Tongue (tissue), 2 donors: ENCODE measurements around the gene AAK1. TPM values are rescaled to one million over a fixed set of nuclear protein-coding genes. Genes with fewer than 3 reads are reported as not detected.
"Not testable (repeated sequence)": the region's sequence is repeated elsewhere in the genome, so short reads cannot be mapped to it uniquely, and the experiment has no call there.

Source experiments
- DNase-seq: peaks from one replicate; pipeline ENCODE4 v3.0.0-alpha.2; 2015
- total RNA-seq: library from RNA; depleted of rRNA; stranded (reverse); fragments of >200 nt; gene quantifications from one replicate; pipeline ENCODE4 v1.2.3, GENCODE V29; 2014

AAK1 gene
- total RNA-seq, 1 donor from 2014 or later = 30.2 TPM

DNA sequence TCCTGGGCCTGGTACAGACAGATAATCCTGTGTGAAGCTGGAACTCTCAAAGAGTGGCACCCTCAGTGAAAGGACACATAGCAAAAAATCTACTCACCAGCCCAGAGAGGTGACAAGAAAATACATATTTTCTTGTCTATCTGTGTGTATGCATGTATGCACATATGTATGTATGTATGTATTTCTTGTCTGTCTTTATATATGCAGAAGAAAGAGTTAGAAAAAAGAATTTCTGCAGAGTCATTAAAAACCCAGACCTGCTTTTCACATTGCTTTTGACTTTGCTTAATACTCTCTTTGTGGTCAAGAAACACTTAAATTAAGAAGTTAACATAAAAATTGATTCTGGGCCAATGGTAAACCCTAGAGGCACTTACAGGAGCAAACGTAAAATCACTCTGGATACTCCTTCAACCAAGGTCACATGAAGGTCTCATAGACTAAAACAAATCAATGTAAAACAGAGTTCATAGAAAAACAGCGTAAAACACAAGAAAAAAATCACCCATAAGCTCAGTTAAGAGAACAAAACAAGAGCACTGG lies 16.5 kb upstream of the AAK1 start:
- no peak for DNase-seq

DNA sequence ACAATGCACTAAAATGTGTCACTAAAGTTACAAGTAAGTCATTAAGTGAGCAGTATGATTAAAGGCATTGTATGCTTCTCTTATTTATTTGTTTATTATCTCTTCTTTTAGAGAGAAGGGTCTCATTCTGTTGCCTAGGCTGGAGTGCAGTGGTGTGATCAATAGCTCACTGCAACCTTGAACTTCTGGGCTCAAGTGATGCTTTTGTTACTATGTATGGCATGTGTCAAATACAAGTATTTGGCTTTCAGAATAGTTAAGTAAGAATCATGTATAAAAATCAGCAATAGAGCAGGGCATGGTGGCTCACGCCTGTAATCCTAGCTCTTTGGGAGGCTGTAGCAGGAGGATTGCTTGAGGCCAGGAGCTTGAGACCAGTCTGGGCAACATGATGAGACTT lies 15.8 kb upstream of the AAK1 start:
- DNase-seq = no peak

DNA sequence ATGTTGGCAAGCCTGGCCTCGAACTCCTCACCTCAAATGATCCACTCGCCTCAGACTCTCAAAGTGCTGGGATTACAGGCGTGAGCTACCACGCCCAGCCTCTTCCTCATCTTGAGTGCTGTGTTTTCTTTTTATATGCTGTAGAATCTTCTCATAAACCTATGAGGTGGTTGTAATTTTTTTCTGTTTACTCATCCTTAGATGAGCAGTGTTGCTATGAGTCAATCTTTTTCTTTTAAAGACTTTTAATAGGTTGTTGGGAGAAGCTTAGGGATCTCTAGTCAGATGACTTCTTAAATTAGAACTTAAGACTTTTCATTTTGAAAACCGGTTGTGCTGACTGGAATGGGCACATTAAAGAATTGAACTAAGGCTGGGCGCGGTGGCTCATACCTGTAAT lies 8.7 kb upstream of the AAK1 start:
- no peak for DNase-seq

DNA sequence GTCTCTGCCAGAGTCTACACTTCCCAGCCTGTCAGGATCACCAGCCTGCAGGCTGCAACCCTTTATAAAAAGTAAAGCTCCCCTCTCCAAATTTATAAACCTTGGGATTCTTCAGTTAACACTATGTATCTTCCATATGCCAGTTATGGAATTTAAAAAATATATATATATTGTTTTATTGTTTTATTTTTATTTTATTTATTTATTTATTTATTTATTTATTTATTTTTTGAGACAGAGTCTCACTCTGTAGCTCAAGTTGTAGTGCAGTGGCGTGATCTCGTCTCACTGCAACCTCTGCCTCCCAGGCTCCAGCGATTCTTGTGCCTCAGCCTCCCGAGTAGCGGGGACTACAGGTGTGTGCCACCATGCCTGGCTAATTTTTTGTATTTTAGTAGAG lies 3.7 kb upstream of the AAK1 start:
- not testable (repeated sequence) for DNase-seq

DNA sequence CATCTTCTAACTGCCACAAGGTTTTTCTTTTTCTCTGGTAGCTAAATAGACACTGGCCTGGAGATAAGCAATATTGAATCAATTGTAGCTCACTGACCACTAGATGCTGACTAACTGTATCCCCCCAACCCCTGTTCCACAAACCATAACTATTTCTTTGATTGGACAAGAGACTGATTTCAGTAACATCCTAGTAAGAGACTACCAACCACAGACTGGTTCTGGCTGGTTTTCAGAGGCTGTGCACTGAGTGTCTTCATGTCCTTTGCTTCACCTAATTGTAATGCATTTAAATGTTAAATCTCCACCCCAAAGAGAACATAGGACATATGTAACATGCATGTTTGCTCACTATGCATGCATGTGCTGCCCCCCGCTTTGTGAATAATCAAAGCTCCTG lies 3.2 kb upstream of the AAK1 start:
- DNase-seq = no peak

DNA sequence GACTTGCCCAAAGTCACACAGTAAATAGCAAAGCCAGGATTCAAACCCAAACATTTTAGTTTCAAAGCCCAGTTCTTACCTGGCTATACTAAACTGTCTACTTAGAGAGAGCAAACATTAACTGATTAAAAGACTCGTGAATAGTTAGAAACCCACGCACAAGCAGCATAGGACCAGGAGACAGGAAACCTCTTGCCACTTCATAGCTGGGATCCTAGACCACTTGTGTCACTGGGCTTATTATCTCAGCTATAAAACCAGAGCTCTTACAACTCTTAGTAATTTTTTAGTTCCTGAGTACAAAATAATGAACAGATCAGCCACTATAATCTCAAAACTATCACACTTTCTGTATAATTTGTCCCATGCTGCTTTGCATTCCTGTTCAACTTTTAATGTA lies 2.4 kb upstream of the AAK1 start:
- DNase-seq = no peak

DNA sequence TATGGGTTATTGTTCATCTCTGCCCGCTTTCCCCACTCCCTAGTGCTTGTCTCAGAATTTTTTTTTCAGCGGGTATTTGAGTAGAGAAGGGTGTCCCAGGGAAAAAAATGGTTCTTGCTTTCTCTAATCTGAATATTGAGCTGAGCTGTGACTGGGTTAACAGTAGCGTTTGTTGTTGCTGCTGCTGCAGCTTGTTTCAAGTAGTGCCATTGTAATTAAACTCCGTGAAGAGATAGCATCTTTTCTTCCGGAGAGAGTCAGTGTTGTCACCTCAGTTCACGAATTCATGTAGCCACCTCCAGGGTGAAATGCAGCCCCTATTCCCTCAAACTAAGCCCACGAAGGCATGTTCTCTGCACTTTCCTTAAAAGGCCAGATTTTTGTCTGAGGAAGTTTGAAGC lies 1.5 kb upstream of the AAK1 start:
- no peak for DNase-seq

DNA sequence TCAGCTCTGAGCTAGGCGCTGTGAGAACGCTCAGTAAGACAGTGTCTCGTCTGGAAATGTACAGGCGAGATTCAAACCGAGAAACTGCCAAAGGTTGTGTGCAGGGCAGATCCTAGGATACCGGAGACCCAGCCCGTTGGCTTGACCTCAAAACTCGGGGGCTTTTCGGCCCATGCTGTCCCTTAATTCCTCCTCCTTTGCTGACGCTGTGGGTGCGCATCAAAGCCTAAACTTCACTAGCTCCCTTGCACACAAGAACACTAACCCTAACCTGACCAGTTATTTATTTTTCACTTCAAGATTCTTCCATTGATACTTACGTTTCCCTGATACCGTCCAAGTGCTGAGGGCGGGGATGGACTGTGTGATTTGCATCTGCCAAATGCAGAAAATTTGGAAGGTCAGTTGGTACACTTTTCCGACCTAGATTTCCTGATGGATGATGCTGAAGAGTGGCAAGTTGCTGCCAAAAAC lies 1.0 kb upstream of the AAK1 start:
- DNase-seq = no peak

DNA sequence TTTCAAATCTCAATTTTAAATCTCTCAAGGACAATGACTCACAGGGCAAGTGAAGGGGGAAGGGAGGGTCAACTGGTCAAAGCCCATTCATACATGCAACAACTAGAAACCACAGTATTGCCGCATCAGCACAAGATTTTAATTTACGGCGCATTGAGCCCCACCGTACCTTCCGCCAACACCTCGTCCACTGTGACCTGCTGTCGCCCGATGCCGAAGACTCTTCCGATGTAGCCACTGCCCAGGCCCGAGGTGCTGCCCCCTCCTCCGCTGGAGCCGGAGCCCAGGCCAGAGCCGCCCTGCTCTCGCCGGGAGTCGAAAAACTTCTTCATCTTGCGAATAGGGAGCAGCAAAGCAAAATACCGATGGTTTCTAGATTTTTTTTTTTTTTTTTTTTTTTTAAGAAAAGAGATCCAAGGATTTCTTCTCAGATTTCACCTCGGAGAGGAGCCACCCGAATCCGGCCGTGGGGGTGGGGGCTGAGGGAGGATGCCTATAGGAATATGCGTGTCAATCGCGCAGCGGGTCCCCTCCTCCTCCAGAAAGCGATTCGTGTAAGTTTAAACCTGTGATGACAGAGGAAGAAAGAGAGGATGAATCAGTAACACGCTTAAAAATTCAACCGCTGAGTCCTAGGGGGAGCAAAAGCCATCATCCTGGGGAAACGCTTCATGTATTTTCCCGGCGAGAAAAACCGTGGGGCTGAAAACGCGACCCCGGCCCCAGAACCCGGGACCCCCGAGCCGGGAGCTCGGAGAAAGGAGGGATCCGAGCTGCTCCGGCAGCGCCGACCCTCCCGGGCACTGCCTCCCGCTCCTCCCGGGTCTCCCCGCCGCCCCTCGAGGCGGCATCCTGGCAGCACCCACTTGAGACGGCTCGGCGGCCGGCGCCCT lies 584 bp downstream of the AAK1 start:
- peak; percentile 85 for DNase-seq

DNA sequence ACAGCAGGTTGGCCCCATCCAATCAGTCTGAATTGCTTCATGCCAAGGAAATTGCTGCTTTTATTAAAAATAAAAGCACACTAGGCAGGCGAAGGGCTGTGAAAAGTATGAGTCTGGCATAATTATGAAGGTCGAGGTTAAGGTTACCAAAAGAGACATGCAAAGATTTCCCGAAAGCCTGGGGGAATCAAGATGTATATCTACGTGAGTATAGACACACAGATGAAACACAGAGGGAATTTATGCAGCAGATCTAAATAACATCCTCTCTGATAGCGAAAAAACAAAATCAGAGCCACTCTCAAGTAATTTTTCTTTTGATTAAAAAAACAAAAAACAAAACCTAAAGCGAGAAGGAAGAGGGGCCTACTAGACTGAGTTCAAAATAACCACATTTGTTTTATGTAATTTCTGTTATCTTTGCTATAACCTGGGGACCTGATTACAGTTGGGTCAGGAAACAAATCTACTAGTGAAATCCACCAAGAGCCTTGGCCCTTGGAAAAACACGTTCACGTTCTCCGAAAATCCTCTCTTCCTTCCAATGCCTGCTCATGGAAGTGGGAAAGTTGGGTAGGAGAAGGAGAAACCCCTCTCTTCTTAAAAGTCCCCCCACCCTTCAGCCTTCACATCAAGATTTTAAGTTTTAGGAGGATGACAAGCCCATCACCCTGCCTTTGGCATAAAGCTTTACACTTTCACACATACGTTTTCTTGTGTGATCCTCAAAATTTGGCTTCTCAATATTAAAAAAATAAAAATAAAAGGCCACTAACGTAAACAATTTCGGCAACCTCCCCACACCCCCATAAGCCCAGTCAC lies 1.4 kb downstream of the AAK1 start:
- DNase-seq = no peak

DNA sequence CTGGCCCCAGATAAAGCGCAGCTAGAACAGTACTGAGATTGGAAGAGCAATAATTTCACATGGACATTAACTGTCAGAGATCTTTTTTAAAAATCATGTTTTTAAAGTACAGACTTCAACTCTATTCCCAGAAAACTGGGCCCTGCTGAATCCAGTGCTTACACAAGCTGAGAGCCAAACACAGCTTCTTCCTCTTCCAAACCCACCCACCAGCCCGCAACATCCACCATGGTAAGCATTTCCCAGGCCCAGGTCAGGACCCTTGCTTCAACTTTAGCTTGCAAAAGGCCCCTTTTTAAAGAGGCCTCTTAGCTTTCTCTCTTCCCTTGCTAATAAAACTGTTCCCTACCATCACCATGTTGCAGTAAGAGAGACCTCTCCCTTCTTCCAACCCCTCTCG lies 2.1 kb downstream of the AAK1 start:
- no peak for DNase-seq

DNA sequence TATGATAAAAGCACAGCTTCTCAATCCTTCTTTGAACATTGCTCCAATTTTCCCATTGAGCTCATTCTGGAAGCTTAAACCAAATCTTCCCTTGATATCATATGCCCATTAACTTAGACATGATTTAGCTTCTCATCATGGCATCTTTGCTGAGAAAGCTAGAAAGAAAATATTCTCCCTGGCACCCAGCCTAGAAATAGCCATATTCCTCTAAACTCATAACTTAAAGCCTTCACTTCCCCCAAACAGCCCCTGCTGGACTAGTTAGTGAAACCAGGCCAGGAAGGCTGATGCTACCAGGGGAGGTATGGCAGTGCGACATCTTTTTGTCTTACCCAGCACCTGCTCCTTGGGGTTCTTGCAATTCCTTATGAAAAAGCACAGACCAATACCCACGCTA lies 4.3 kb downstream of the AAK1 start:
- no peak for DNase-seq

DNA sequence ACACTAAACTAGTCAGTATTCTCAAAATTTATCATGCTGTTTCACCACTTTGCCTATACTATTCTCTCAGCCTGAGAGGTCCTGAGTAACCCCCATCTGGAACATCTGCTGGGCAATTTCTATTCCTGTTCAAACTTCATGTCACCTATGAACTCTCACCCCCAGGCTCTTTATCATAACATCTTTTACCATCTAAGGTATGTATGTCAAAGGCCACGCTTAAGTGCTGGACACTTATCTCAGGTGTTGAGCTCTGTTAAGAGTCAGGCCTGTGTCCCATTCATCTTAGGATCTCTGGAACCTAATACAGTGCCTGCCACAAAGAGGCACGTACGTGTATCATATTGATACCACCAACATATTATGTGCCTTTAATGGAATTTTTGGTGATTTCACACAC lies 4.9 kb downstream of the AAK1 start:
- DNase-seq = no peak

DNA sequence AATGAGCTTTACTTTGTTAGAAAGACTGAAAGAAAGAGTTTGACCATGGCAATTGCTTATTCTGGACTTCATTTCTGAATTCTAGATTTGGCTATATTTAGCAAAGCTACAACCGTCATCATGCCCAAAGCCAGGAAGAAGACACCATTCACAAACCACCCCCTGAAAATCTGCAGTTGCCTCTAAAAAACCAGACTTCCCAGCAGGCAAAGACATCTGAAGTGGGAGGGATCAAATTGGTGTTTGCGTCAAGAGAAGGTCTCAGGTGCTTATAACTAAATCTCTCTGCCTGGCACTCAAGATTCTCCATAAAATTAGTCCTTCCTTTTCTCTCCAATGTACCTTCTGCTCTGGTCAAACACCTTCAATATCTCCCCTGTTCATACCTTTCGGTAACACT lies 5.6 kb downstream of the AAK1 start:
- no peak for DNase-seq

DNA sequence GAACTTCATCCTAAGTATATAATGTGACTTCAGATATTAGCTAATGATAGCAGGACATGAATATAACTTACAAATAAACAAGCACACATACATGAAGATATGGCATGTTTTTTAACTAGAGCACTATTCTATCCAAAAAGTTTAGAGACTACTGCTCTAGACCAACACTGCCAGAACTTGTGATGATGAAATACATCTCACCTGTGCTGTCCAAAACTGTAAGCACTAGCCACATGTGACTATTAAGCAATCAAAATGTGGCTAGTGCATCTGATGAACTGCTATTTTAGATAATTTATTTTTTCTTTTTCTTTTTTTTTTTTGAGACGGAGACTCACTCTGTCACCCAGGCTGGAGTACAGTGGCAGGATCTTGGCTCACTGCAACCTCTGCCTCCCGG lies 7.1 kb downstream of the AAK1 start:
- no peak for DNase-seq

DNA sequence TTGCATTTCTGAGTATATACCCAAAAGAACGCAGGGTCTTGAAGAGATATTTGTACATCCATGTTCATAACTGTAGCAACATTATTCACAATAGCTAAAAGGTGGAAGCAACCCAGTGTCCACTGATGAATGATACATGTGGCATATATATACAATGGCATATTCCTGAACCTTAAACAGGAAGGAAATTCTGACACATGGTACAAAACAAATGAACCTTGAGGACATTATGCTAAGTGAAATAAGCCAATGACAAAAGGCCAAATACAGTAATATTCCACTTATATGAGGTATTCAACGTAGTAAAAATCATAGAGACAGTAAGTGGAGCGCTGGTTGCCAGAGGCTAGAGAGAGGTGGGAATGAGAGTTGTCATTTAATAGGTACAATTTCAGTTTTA lies 8.1 kb downstream of the AAK1 start:
- no peak for DNase-seq

DNA sequence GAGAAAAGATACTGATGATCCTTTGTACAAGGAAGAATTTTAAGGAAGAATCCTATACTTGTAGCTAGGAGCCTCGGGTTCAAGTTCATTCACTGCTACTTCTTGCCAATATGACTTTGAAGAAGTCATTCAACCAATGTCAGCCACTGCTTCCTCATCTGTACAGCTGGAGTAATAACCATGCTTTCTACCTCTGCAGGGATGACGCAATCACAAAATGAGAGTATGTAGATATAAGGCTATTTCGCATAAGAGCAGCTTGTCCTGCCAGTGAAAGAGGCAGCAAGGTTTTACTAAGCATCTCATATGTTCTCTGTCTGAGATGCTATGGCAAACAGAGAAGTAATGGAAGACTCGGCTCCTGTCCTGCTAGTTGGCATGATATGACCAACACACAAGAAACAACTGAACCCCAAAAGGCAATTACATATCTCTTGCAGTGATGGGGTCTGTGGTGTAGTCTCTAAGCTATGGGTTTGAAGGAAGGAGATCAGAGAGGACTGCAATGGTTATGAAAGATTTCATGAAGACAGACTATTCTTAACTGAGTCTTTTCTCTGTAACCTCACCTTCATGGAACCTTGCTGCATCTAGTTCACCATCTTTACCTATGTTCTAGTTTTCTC lies 9.2 kb downstream of the AAK1 start:
- DNase-seq = no peak

DNA sequence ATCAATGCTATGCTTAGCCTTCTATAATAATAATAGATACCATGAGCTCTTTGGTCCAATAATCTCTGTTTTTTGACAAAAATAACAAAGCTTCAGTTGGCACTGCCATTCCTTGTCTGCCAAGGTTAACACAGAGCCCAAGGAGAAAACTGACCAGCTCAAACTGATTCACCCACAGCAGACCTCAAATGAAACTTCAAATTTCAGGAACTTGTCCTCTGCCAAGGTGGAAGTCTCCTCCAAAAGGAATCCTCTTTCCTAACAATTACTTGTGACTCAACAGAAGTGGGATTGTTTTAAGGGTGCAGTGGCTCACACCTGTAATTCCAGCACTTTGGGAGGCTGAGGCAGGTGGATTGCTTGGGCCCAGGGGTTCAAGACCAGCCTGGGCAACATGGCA lies 12.1 kb downstream of the AAK1 start:
- DNase-seq = no peak

DNA sequence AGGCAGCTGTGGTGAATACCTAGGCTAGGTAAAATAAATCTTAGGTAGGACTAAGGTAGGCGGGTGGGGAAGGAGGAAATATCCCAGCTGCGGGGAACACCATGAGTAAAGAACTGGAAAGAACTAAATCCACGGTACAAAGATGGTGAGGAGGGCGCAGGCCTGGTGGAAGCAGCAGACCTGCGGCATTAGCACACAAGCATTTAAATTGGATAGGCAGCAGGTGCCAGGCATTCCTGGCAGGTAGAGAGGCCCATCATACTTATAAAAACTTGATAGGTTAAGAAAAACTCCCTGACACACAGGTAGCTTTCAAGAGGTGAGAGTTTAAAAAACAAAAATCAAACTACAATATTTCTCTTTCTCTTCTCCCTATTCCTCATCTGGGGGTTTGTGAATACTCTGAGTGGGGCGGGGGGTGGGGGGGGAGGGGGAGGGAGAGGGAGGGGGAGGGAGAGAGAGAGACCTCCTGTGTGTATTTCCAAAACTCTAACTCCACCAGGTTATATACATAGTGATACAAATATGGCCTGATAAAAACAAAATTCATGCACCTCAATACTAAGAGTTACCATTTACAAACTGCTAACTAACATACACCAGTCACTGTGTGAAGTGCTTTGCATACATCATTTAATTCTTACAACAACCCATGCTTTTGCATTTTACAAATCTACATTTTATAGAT lies 13.5 kb downstream of the AAK1 start:
- no peak for DNase-seq

DNA sequence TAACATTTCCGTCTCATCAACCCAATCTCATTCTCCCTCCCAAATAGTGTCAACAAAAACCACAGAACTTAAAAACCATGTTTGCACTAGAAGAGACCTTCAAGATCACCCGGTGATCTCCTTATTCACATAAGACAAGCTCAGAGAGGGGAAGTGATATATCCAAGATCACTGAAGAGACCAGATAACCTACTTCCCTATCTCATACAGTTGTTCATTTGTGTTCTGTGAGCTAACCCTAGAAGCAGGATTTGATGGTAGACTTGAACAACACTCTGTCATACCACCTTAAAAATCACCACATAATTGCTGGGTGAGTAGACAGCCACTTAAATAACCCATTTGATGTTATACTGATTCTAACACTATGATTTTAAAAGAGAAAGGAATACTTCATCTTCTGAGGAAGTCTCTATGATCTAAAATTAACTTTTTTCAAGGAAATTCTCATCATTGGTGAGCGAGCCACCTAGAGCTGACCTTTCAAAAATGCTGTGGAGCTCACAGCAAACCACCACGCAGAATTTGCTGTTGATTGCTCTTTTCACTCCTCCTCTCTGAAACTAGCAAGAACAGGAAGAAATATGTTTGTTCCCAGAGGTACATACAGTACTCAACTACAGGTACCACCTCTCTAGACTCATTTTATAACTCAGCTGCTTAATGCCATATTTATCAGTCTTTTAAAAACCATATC lies 15.1 kb downstream of the AAK1 start:
- DNase-seq = no peak

DNA sequence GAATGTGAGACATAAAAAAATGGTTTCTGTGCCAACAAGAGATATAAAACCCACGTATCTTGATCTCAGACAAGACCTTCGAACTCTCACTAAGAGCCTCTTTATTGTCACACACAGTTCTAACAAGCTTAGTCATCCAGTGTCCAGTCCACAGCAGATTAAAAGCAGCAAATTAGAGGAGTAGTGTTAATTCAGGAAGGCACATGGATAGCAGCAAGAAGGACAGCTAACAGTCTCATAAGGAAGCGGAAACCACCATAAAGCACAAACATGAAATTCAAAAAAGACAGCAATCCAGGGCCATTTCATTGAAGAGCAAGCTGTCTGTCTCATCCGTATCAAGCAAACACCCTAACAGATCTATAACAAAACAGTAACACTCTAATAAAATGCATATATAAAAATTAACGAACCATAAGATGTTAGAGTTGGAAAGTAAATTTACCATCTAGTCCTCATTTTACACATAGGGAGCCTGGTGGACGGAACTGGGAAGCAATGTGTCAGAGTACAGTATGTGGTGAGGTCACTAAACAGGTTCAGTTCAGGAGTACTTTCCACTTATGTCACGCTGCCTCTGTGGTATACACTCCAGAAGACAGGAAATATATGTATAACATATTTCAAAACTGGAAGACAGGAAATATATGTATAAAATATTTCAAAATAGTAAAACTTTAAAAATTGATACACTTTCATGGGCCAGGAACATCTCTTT lies 18.3 kb downstream of the AAK1 start:
- no peak for DNase-seq
